ENCODE results near the gene TSNAXIP1.
"Not testable (repeated sequence)": the region's sequence is repeated elsewhere in the genome, so short reads cannot be mapped to it uniquely, and the experiment has no call there.

Gene TSNAXIP1

DNA sequence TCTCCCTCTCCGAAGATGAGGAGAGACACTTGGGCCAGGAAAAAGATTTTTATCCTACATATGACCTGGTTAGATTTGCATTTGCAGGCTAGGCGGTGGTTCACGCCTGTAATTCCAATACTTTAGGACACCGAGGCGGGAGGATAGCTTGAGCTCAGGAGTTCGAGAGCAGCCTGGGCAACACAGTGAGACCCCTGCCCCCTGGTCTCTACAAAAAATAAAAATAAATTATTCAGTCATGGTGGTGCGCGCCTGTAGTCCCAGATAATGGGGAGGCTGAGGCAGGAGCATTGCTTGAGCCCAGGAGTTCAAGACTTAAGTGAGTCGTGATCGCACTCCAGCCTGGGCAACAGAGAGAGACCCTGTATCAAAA lies 27.5 kb downstream of the TSNAXIP1 start:
- no peak for DNase-seq

DNA sequence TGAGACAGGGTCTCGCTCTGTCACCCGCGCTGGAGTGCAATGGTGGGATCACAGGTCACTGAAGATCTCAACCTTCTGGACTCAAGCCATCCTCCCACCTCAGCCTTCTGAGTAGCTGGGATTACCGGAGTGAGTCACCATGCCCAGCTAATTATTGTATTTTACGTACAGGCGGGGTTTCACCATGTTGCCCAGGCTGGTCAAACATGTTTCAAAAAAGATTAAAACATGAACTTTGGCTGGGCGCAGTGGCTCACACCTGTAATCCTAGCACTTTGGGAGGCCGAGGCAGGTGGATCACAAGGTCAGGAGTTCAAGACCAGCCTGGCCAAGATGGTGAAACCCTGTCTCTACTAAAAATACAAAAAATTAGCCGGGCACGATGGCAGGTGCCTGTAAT lies 30.5 kb downstream of the TSNAXIP1 start:
- DNase-seq, result not testable (repeated sequence)

DNA sequence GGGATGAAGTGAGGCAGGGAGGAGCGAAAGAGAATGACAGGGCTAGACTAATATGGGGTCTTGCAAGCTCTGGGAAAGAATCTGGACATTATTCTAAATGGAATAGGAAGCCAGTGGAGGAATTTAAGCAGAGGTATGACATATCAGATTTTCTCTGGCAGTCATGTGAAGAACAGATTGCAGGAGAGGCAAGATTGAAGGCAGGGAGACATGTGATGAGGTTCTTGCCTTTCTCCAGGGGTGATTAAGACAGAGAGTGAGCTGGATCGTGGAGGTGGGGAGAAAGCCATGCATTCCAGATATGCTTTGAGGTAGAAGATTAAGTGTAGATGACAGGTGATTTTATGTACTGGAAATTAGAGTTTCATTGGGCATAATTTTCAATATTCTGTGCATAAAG lies 31.1 kb downstream of the TSNAXIP1 start:
- DNase-seq, result no peak

DNA sequence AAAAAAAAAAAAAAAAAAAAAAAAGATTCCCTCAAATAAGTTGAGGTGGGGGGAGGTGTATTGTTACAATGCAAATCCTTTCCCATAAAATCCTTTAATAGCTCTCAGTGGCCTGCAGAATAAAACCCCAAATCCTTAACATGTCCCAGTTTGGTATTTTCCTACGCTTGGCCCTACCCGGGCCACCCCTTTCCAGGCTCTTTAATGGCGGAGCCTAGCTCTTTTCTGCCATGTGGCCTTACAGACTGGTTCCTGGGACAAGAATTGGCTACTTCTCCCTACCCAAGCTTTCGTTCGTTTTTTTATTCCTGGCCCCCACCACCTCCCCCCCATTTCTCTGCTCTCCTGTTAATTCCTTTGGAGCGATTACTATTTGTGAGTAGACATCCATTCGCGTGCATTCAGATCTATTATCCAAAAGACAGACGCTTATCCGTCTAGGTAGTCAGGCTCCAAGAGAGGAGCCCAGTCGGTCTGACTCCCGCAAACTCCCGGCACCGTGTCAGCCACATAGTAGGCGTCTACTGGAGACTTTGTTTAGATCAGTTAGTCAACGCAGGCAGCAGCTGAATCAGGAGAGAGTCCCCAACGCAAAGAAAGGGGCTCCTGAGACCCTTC lies 34.6 kb downstream of the TSNAXIP1 start:
- no peak for DNase-seq

DNA sequence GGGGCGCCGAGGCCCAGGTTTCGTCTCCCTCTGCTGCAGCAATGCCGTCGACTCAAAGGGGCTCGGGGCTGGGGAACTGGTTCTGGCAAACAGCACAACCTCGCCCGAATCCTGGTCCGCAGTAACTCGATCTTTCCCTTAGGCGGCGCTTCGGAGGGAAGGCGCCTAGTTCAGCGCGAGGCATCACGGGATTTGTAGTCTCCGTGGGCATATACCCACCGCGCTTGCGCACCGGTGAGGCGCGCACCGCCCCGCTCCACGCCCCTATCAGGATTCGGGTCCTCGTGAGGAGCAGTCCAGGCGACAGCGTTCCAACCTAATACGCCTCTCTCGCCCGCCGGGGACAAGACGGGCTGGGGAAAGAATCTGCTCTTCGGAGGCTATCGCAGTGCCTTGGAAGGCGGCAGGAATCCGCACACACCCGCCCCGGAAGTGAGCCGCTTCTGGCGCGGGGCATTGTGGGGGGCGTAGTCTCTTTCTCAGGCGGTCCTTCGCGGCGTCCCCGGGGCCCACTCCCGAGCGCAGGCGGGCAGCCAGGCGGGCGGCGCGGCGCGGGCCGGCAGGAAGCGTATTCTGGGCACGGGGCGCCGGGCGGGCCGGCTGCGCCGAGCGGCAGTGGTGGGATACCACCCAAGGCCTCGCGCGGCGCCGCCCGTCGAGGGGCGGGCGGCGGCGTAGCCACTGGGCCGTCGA lies 35.3 kb downstream of the TSNAXIP1 start, which contains the start of gene THAP11:
THAP11 (plus strand) TSS at position 505 of the 693 bp plus-strand sequence. CDS start 235 bp downstream, outside the sequence.
- peak; percentile 71 for DNase-seq

DNA sequence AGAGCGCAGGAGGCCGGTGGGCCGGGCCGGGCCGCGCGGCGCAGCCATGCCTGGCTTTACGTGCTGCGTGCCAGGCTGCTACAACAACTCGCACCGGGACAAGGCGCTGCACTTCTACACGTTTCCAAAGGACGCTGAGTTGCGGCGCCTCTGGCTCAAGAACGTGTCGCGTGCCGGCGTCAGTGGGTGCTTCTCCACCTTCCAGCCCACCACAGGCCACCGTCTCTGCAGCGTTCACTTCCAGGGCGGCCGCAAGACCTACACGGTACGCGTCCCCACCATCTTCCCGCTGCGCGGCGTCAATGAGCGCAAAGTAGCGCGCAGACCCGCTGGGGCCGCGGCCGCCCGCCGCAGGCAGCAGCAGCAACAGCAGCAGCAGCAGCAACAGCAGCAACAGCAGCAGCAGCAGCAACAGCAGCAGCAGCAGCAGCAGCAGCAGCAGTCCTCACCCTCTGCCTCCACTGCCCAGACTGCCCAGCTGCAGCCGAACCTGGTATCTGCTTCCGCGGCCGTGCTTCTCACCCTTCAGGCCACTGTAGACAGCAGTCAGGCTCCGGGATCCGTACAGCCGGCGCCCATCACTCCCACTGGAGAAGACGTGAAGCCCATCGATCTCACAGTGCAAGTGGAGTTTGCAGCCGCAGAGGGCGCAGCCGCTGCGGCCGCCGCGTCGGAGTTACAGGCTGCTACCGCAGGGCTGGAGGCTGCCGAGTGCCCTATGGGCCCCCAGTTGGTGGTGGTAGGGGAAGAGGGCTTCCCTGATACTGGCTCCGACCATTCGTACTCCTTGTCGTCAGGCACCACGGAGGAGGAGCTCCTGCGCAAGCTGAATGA lies 36.0 kb downstream of the TSNAXIP1 start:
- no peak for DNase-seq

DNA sequence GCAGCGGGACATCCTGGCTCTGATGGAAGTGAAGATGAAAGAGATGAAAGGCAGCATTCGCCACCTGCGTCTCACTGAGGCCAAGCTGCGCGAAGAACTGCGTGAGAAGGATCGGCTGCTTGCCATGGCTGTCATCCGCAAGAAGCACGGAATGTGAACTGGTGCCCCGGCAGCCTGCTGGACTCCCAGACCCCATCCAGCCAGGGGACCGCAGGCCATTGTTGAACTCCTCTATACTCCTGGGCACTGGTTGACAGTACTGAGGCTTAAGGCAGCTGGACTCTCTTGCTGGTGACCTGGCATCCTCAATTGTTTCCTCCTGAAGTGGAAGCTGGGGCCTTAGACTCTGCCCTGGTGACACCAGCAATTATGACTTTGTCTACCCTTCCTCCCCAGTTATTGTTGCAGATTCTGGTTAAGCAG lies 36.7 kb downstream of the TSNAXIP1 start:
- no peak for DNase-seq

DNA sequence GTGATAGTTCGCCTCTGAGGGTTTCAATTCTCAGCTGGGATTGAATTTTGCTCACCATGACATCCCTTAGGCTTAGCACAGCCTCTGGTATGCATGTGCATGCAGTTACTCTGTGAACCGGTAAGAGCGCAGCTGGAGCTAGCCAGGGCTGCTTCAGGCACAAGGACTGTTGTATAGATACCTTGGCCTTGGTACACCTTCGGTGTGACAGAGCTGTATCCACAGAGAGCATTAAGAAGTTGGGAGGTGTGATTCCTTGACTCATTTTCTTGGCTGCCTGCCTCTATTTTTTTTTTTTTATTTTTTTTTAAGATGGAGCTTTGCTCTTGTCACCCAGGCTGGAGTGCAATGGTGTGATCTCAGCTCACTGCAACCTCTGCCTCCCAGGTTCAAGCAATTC lies 37.8 kb downstream of the TSNAXIP1 start:
- DNase-seq, result no peak

DNA sequence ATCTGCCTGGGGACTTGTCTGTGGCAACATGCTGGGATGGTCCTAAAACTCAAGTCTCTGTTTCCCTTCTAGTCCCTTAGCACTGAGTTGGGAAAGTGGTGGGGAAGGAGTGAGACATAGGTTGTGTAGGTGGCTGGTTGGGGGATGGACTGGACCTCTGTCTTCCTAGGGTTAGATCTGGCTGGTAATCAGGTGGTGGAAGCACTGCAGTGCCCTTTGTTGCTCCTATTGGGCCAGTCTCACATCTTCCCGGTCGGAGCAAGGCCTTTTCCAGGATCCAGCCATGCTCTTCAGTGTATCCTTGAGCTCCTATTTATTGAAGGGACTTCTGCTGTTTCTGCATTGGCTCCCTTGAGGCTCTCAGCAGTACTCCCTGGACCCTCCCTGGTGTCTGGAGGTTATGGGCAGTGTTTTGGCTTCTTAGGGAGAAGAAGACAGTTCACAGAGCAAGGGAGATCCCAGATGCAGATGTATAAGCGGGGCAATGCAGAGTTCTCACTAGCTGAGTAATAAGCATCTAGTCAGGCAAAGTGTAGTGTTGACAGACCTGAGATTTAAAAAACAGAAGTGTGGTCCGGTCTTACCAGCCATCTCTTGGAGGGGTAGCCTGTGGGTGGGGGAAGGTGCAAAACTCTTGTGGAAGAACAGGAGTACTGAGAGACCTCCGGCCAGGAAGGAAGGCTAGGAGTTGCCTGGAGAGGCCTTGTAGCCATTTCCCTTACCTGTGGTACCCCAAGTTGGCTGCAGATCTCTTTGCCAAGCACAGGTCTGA lies 38.8 kb downstream of the TSNAXIP1 start:
- no peak for DNase-seq

DNA sequence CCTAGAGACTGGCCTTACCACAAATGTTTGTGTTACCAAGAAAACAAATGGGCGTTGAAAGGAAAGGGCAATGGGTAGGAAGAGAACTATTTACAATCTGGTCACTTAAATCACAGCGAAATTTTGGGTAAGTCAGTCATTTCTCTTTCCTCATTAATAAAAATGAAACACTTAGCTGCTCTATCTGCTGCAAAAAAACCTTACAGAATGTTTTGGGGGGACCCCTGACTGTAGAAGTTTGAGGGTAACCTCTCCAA lies 39.3 kb downstream of the TSNAXIP1 start:
- no peak for DNase-seq

DNA sequence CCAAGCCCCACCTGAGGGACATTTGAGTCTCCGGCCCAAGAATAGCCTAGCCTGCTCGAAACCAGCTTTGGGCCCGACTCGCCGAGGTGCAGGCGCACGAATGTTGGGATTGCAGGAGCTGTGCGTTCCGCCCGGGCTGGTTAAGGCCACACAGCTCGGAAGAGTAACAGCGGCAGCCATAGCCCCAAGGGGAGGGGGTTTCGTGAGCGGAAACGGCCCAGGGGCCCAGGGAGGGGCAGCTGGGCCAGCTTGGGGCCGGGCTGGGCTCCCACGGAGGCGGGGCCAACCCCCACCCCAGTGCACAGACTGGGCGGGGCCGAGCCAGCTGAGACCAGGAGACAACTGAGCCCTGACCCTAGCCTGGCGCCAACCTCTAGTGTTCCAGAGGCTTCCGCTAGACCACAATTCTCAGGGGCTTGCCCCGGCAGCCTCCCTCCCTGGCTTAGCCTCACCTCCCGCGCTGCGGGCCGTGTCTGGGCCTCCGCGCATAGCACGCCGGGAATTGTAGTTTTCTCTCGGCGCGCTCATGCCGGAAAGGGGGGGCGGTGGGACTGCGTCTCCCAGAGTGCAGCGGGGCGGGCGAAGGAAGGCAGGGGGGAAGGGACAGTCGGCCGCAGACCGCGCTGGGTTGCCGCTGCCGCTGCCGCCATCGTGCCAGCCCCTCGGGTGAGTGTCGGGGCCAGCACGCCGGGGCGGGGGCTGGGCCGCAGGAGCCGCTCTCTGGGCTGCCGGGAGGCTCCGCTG lies 39.8 kb downstream of the TSNAXIP1 start, which contains the start of gene NUTF2:
NUTF2 (plus strand) TSS at position 614 of the 744 bp plus-strand sequence. CDS start 18,198 bp downstream, outside the sequence.
- peak; percentile 90 for DNase-seq

DNA sequence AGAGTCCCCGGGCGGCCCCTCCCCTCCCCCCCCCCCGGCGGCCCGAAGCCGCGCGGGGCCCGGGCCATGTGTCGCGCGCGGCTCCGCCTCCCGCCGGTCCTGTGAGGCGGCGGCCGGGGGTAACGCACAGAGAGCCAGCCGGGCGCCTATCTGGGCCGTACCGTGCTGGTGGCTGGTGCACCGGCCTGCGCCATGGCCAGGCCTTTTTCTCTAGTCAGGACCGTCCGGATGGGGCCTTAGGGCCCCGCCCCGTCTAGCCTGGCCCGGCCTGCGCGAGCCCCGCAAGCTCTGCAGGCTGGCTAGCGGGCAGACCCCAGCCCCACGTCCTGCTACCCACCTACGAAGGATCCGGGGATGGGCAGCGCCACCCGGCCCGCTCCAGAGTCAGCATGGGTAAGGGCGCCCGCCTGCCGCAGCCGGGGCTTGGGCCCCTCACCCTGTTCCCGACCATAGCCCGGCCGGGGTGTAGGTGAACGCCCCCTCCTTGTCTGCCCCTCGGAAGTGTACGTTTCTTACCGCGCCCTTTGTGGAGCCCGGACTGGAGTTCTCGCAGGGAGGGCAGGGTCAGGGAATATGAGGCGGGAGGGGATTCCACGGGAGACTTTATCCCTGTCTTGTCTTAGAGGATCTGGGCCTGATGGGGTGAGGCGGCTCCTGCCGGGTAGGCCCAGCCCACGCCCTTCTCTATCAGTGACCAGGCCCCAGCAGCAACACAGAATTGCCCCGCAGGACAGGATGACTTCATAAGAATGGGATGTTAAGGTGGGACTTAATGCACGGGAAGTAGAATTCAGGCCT lies 40.6 kb downstream of the TSNAXIP1 start, which contains the start of gene CENPT:
CENPT (minus strand) TSS at position 630 of the 798 bp plus-strand sequence. CDS start 13,834 bp downstream, outside the sequence.
- DNase-seq, result no peak

DNA sequence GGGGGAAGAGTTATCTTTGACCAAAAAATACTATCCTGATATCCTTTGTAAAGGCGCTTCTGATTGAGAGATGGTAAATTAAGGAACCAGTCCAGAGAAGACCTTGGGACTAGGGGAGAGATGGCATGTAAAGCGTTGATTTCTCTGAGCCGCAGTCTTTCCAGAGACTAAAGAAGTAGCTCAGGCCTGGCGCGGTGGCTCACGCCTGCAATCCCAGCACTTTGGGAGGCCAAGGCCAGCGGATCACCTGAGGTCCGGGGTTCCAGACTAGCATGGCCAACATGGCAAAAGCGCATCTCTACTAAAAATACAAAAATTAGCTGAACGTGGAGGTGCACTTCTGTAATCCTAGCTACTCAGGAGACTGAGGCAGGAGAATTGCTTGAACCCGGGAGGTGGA lies 41.4 kb downstream of the TSNAXIP1 start:
- no peak for DNase-seq

DNA sequence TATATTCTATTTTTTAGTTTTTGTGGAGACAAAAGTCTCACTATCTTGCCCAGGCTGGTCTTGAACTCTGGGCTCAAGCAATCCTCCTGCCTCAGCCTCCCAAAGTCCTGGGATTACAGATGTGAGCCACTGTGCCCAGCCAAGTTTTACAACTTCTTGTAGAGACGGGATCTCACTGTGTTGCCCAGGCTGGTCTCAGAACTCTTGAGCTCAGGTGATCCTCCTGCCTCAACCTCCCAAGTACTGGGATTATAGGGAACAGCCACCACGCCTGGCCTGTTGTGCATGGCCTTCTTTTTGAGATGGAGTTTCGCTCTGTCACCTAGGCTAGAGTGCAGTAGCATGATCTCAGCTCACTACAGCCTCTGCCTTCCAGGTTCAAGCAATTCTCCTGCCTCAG lies 47.0 kb downstream of the TSNAXIP1 start:
- no peak for DNase-seq

DNA sequence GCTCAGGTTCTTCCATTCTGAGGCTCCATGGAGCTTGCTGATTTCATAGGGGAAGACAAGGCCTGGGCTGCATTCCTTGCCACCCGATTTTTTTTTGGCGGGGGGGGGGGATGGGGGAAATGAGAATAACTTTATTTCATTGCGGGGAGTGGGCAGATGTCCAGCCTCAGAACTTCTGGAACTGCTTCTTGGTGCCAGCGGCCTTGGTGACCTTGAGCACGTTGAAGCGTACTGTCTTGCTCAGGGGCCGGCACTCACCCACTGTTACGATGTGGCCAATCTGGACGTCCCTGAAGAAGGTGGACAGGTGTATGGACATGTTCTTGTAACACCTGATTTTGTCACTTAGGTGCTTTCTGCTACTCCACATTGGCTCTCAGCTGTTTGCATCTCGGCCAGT lies 49.1 kb downstream of the TSNAXIP1 start:
- no peak for DNase-seq

DNA sequence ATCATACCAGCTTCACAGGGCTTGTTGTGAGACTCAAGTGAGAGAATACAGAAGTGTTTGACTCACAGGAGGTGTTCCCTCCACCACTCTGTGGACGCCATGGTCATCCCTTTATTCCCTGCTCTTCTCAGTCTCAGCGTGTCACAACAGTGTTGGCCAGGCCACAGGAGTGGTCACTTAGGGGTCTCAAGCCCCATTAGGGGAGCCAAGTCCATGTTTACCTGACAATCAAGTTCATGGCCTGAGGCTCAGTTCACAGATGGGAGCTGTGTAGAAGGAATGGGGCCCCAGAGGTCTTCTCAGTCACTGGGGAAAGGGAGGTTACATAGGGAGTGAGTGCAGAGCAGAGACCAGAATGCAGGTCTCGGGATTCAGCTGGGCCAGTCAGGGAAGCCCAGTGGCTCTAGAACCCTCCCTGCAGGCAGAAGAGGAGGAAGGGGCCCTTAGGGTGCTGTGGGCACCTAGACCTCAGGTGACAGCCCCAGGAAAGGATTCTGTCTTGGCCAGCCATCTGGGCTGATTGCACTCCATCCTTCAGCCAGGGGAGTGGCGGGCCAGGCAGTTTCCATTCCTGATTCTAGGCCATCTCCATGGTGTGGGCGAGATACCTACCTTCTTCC lies 50.3 kb downstream of the TSNAXIP1 start:
- DNase-seq, result no peak

DNA sequence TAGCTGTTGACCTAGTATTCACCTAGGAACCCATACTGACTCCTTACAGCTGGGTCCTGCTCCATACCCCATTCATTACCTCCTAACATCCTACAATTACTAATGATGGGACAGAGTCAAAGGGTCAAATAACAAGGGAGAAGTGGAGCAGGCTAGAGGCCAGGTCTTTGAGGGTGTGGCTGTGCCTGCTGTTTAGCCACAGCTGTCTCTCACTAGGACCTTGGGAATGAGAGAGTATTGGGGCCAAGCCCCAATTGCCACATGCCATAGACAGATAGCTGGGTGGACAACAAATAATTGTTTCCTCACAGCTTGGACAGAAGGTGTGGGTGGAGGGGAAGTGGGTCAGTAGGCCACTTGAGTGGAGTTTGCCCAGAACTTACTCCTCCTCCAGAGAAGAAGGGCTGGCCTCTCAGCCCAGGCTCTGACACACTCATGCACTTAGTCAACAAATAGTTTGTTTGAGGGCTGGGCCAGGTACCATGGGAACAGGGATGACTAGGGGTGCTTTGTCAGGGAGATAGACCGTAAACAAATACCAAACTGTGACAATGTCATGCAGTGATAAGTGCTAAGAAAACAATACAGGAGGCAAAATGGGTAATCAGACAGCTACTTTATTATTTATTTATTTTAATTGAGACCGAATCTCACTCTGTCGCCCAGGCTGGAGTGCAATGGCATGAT lies 51.0 kb downstream of the TSNAXIP1 start:
- no peak for DNase-seq

DNA sequence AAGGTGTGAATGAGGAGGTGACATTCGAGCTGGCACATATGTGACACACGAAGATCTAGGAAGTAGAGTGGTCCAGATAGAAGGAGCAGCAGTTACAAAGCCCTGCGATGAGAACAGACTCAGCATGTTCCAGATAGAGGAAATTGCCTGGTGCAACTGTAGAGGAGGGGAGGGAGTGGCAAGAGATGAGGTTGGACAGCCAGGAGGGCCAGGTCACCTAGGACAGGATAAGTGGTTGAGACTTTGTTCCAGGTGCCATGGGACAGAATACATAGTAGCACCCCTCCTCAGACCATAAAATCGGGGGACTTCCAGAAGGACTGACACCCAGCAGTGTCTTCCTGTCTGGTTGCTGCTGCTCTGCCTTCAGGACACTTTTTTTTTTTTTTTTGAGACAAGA lies 51.8 kb downstream of the TSNAXIP1 start:
- DNase-seq, result no peak

DNA sequence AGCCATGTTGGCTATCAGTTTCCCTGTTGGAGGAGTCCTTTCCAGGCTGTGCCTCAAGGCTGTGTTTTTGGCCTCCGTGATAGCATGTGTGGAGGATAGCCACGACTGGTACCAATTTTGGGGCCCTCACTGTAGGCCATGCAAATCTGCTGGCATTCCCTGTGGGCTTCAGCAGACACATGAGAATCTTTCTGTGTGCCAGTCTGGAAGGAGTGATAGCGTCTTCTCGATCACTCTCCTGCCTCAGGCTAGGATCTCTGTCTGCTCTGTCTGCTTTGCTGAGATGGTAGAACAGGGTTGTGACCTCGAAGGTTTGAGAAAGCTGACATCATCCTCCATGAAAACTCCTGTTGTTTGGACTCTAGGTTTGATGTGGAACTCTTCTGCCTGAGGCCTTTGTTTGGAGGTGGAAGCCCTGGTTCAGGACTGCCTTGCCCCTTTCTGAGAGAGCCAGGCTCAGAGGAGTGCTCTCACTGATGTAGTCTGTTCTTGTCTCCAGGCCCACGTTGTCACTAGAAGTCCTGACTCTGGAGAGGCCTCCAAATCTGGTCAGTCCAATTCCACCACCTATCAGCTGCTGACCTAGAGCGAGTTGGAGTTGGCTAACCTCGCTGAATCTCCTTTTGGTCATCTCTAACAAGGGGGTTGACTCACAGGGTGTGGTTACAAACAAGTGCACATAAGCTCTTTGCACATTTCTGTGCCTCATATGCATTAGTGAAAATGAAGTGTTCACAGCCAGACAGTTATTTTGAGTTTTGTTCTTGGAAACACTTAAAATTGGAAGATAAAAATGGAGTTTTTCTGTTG lies 54.1 kb downstream of the TSNAXIP1 start:
- no peak for DNase-seq
